Upper lobe of right lung (tissue), 1 donor: ENCODE measurements around the gene TNF. TPM values are rescaled to one million over a fixed set of nuclear protein-coding genes. Genes with fewer than 3 reads are reported as not detected.
"Not testable (repeated sequence)": the region's sequence is repeated elsewhere in the genome, so short reads cannot be mapped to it uniquely, and the experiment has no call there.

ENCODE experiments used
- ATAC-seq: fragments of 200-7000 bp; cut with Tn5 transposase; one replicate; pipeline ENCODE4 v1.9.1; 2020; ENCODE audit warnings: mild to moderate bottlenecking, moderate library complexity
- DNase-seq: peaks from one replicate; pipeline ENCODE4 v3.0.0-alpha.2; 2020
- H3K27ac ChIP-seq: fragments of 200-600 bp; one replicate; pipeline ENCODE4 v1.8.0; 2022
- H3K27me3 ChIP-seq: fragments of 200-600 bp; one replicate; pipeline ENCODE4 v1.8.0; 2022; ENCODE audit warnings: mild to moderate bottlenecking
- H3K36me3 ChIP-seq: fragments of 200-600 bp; one replicate; pipeline ENCODE4 v1.8.0; 2022
- H3K4me1 ChIP-seq: fragments of 200-600 bp; one replicate; pipeline ENCODE4 v1.8.0; 2022
- H3K4me3 ChIP-seq: fragments of 200-600 bp; one replicate; pipeline ENCODE4 v1.8.0; 2022; ENCODE audit warnings: mild to moderate bottlenecking
- H3K9me3 ChIP-seq: fragments of 200-600 bp; one replicate; pipeline ENCODE4 v1.8.0; 2022
- CTCF ChIP-seq: fragments of 200-600 bp; IDR thresholded peaks from one replicate; pipeline ENCODE4 v1.8.0; 2022; ENCODE audit warnings: antibody characterized with exemption
- intact Hi-C: fragments of 100-400 bp; cut with DNase I; formaldehyde crosslinking; loops from one replicate; pipeline ENCODE4 v1.11.0; 2022
- total RNA-seq: library from RNA; stranded (reverse); fragmentation: NEBNext Ultra II Directional; extraction: Animal tissue kit (Norgen Biotek cat#: 25700); gene quantifications from one replicate; pipeline ENCODE4 v1.2.1, GENCODE V29; 2021
- donor health status: DM: no; HTN: yes; CAD: no; lungs with severe emphysema.

The TNF gene
- total RNA-seq, 1 donor from 2014 or later = 2.4 TPM

- Histone ChIP-seq H3K9me3 (no peaks in the 10 kb centered on the region), H3K4me1 (peaks cover 18% of the 10 kb centered on the region), H3K27ac (peak within 1 kb of the TSS; percentile 89), H3K4me3 (peak within 1 kb of the TSS; percentile 60), H3K27me3 (no peaks in the 10 kb centered on the region), H3K36me3 (peaks cover 25% of the 10 kb centered on the region)
- intact Hi-C loops = loop anchor here (5.0 kb wide), 1 partner anchor 51 kb away; no protein-coding TSS in a partner anchor
- DNase-seq = peak; percentile 92
- peak; percentile 91 for TF ChIP-seq CTCF
- ATAC-seq = peak; percentile 83
Observed at GRCh38 chr6:31546339-31546957, 28.9 kb upstream of the TNF start, which contains the start of gene ATP6V1G2. TSS of gene ATP6V1G2 (minus strand) at chr6:31546608. CDS start at chr6:31546559, 49 bp downstream.

- Histone ChIP-seq H3K4me3 (peak within 1 kb of the TSS; percentile 60), H3K27me3 (no peaks in the 10 kb centered on the region), H3K4me1 (peaks cover 18% of the 10 kb centered on the region), H3K9me3 (no peaks in the 10 kb centered on the region), H3K27ac (peak within 1 kb of the TSS; percentile 89), H3K36me3 (peaks cover 25% of the 10 kb centered on the region)
- intact Hi-C loops = loop anchor here (5.0 kb wide), 1 partner anchor 50 kb away; no protein-coding TSS in a partner anchor
- no peak for TF ChIP-seq CTCF
- peak; percentile 95 for DNase-seq
- ATAC-seq = peak; percentile 96
Observed at GRCh38 chr6:31546958-31547726, 28.2 kb upstream of the TNF start, which contains the start of gene NFKBIL1. TSS of gene NFKBIL1 (plus strand) at chr6:31547608. CDS start at chr6:31547695, 87 bp downstream.

GRCh38 chr6:31547727-31548543 is 27.4 kb upstream of the TNF start:
- DNase-seq (peak; percentile 72), ATAC-seq (peak; percentile 2)
- Histone ChIP-seq H3K27ac (peak overlapping the region; percentile 89), H3K36me3 (peaks cover 25% of the 10 kb centered on the region), H3K9me3 (no peaks in the 10 kb centered on the region), H3K27me3 (no peaks in the 10 kb centered on the region), H3K4me3 (peak overlapping the region; percentile 60), H3K4me1 (peaks cover 14% of the 10 kb centered on the region)
- no peak for TF ChIP-seq CTCF
- intact Hi-C loops = loop anchor here (5.0 kb wide), 1 partner anchor 49 kb away; no protein-coding TSS in a partner anchor

- Histone ChIP-seq H3K9me3 (no peaks in the 10 kb centered on the region), H3K4me1 (peaks cover 11% of the 10 kb centered on the region), H3K27ac (peak overlapping the region; percentile 89), H3K27me3 (no peaks in the 10 kb centered on the region), H3K36me3 (peaks cover 31% of the 10 kb centered on the region), H3K4me3 (peak overlapping the region; percentile 60)
- no peak for ATAC-seq
- no peak for DNase-seq
- intact Hi-C loops = loop anchor here (5.0 kb wide), 1 partner anchor 49 kb away; no protein-coding TSS in a partner anchor
- no peak for TF ChIP-seq CTCF
Observed at GRCh38 chr6:31548544-31548873, 26.9 kb upstream of the TNF start.

GRCh38 chr6:31551371-31551770 is 24.0 kb upstream of the TNF start:
- TF ChIP-seq CTCF = peak; percentile 58
- DNase-seq (peak; percentile 68), ATAC-seq (peak; percentile 55)
- intact Hi-C loops, H3K27me3 ChIP-seq, H3K27ac ChIP-seq, H3K9me3 ChIP-seq, H3K4me3 ChIP-seq: not testable (repeated sequence)
- H3K4me1 ChIP-seq = peaks cover 16% of the 10 kb centered on the region
- H3K36me3 ChIP-seq = peaks cover 41% of the 10 kb centered on the region
